Measurements from ENCODE around the gene AHCTF1. TPM values are rescaled to one million over a fixed set of nuclear protein-coding genes. Genes with fewer than 3 reads are reported as not detected.
"Not testable (repeated sequence)": the region's sequence is repeated elsewhere in the genome, so short reads cannot be mapped to it uniquely, and the experiment has no call there.

Gene AHCTF1
- total RNA-seq, 1 donor from 2014 or later, result 47.9 TPM

DNA sequence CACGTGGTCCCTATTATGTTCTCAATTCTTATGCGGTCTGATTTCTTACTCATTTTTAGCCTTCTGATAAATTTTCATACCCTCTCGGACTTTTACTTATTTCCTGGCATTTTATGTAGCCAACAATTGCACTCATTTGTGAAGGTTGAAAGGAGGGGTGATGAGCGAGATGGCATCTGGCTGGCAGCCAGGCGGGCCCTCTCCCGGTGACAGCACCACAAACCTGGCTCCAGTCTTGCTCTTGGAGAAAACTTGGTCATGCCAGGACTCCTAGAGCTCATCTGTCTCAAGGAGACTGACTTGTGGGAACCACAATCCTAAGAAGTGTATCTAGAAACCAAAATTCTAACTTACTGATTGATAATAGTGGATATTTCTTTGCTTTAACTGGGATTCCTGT lies 14.6 kb upstream of the AHCTF1 start:
- Mint-ChIP-seq H3K9me3 (peaks cover 3% of the 10 kb centered on the region), H3K4me3 (no peak overlapping the region), H3K4me1 (no peaks in the 10 kb centered on the region), H3K36me3 (ENCODE audit: low read depth) (no peaks in the 10 kb centered on the region), H3K27ac (no peak overlapping the region), H3K27me3 (no peaks in the 10 kb centered on the region)
- no peak for DNase-seq
- intact Hi-C loops (cut with micrococcal nuclease), result no loop called here

DNA sequence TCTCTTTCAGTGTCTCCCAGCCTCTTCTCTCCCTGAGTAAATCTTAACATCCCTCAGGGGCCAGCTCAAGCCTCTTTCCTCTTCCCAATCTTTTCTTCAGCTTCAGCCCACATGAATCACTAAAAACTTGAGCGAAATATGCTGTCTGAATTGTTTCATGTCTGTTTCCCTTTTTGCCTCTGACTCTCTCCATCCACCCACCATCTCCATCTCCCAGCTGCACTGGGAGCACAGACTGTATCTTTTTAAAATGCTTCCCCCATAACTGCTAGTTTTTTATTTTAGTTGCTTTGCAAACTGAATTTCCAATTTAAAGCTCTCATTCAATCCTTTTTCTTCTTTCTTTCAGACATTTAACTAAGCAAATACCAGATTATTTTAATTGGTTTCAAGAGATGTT lies 3.0 kb upstream of the AHCTF1 start:
- H3K9me3 Mint-ChIP-seq, result no peaks in the 10 kb centered on the region
- H3K27me3 Mint-ChIP-seq, result peaks cover 4% of the 10 kb centered on the region
- no peak overlapping the region for H3K27ac Mint-ChIP-seq
- DNase-seq, result no peak
- H3K4me3 Mint-ChIP-seq, result no peak overlapping the region
- peaks cover 12% of the 10 kb centered on the region for H3K4me1 Mint-ChIP-seq
- intact Hi-C loops (cut with micrococcal nuclease), result loop anchor here (5.0 to 10.0 kb wide), 4 partner anchors 42 to 1893 kb away; partner anchors contain the start of genes SH3BP5L, ZNF124 and ZNF496
- peaks cover 6% of the 10 kb centered on the region for H3K36me3 Mint-ChIP-seq (ENCODE audit: low read depth)

DNA sequence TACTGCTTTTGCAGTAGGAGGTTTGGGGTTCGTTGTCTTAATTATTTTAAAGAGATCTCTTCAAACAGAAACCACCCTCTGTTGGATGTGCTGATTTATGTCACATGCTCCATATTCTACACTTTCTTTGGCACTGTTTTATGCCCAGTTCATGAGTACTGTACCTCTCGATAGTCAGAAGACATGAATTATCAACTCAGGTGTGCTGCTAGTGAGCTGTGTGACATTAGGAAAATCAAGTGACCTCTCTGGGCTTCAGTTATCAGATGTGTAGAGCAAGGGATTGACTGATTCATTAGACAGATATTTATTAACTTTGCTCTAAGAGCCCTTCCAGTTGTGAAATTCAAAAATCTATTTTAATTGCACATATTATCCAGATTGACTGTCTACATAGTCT lies 2.1 kb upstream of the AHCTF1 start:
- H3K27ac Mint-ChIP-seq, result no peak overlapping the region
- peaks cover 17% of the 10 kb centered on the region for H3K4me1 Mint-ChIP-seq
- peaks cover 10% of the 10 kb centered on the region for H3K36me3 Mint-ChIP-seq (ENCODE audit: low read depth)
- H3K9me3 Mint-ChIP-seq, result no peaks in the 10 kb centered on the region
- no peak overlapping the region for H3K4me3 Mint-ChIP-seq
- intact Hi-C loops (cut with micrococcal nuclease), result loop anchor here (2.0 to 10.0 kb wide), 6 partner anchors 42 to 1893 kb away; partner anchors contain the start of genes SH3BP5L, ZNF124, ZNF496 and ZNF670
- H3K27me3 Mint-ChIP-seq, result peaks cover 4% of the 10 kb centered on the region
- no peak for DNase-seq

DNA sequence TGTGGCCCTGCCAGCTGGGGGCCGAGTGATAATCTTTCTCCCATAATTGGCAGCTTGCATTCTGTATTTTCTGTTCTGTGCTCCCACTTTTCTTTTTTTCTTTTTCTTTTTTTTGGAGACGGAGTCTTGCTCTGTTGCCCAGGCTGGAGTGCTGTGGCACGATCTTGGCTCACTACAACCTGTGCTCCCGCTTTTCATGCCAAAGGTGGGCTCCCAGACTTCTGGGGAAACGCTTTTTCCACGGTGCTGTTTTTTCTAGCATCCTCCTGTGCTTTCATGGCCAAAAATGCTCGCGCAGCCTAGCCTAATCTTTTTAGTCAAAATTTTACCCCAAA lies 585 bp upstream of the AHCTF1 start:
- DNase-seq, result no peak
- intact Hi-C loops (cut with micrococcal nuclease), result loop anchor here (1.0 to 10.0 kb wide), 8 partner anchors 40 to 1895 kb away; partner anchors contain the start of genes SCCPDH, SH3BP5L, ZNF124 and ZNF496
- H3K4me3 Mint-ChIP-seq, result peak overlapping the region; percentile 94
- peak overlapping the region; percentile 96 for H3K27ac Mint-ChIP-seq
- peaks cover 21% of the 10 kb centered on the region for H3K4me1 Mint-ChIP-seq
- H3K9me3 Mint-ChIP-seq, result no peaks in the 10 kb centered on the region
- H3K36me3 Mint-ChIP-seq (ENCODE audit: low read depth), result peaks cover 21% of the 10 kb centered on the region
- peaks cover 4% of the 10 kb centered on the region for H3K27me3 Mint-ChIP-seq

DNA sequence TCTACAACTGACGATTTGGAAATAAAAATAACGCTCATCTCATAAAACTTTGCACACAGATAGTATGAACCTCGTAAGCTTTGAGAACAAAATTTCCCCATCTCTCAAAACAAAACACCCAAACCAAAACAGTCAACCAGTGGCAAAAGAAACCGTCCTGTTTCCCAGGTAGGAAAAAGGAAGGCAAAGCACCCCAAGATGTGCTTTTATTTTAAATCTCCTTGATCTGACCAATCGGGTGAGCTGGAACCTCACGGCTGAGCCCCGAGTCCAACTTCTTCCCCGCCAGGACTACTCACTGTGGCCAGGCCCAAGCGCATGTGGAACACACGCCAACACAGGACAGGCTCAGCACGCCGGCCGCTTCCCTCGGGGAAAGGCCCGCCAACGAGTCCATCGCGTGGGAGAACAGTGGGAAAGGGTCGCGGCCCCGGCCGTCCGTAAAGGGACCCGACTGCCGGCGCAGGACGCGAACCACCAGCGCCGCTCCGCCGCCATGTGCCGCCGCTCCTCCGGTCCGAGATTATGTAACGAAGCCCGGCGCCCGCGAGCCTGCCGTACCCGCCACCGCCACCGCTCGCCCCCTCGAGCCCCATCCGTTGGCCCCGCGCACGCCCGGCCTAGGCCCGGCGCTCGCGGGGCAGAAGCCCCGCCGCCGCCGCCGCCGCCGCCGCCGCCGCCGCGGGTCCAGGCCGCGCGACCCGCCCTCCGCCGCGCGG lies 759 bp downstream of the AHCTF1 start:
- peaks cover 35% of the 10 kb centered on the region for H3K36me3 Mint-ChIP-seq (ENCODE audit: low read depth)
- intact Hi-C loops (cut with micrococcal nuclease), result loop anchor here (1.0 to 10.0 kb wide), 5 partner anchors 39 to 1896 kb away; partner anchors contain the start of genes CNST, SH3BP5L, TFB2M and ZNF124
- H3K4me3 Mint-ChIP-seq, result peak overlapping the region; percentile 88

DNA sequence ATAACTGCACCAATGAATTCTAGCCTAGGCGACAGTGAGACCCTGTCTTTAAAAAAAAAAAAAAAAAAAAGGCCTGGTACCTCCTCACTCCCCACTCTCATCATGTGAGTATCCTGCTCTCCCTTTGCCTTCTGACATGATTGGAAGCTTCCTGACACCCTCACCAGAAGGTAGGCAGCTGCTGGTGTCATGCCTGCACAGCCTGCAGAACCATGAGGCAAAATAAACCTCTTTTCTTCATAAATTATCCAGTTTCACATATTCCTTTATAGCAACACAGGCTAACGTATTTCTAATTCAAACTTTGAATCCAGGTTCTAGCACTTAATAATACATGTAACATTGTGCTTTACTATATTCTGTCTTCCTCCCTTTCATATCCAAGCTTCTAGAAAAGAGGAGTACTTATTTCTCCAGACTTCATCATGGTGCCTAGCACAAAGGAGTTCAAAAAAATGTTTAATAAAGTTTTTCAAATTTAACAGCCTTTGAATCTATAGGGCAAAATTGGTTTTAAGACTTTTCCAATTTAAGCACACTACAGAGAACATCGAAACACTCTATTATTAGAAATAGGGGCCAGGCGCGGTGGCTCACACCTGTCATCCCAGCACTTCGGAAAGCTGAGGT lies 5.6 kb downstream of the AHCTF1 start:
- H3K4me3 Mint-ChIP-seq, result no peak overlapping the region
- no peaks in the 10 kb centered on the region for H3K9me3 Mint-ChIP-seq
- DNase-seq, result no peak
- H3K4me1 Mint-ChIP-seq, result peaks cover 31% of the 10 kb centered on the region
- peaks cover 51% of the 10 kb centered on the region for H3K36me3 Mint-ChIP-seq (ENCODE audit: low read depth)
- no peaks in the 10 kb centered on the region for H3K27me3 Mint-ChIP-seq
- intact Hi-C loops (cut with micrococcal nuclease), result no loop called here
- no peak overlapping the region for H3K27ac Mint-ChIP-seq

More for the DNA sequence above, 759 bp downstream of the AHCTF1 start:
- peaks cover 4% of the 10 kb centered on the region for H3K27me3 Mint-ChIP-seq
- peaks cover 23% of the 10 kb centered on the region for H3K4me1 Mint-ChIP-seq
- peak; percentile 85 for DNase-seq
- peak overlapping the region; percentile 89 for H3K27ac Mint-ChIP-seq
- H3K9me3 Mint-ChIP-seq, result no peaks in the 10 kb centered on the region

DNA sequence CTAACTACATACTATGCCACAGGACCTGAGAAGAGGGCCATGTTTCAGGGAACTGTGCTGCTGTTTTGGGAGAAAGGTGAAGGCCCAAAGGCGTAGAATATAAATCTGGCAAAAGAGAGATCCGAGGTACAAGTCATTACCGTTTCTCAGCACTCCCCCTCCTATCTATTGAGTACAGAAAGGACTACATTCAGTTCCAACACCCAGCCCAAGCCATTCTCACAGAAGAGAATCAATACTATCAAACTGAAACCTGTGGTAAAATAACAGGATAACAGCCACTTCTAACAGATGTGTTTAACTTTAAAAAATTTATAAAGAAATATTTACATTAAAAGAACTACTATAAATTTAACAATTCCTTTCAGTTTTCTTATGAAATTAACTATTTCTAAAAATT lies 7.8 kb downstream of the AHCTF1 start:
- intact Hi-C loops (cut with micrococcal nuclease), result no loop called here
- H3K4me3 Mint-ChIP-seq, result no peak overlapping the region
- no peaks in the 10 kb centered on the region for H3K9me3 Mint-ChIP-seq
- DNase-seq, result no peak
- H3K36me3 Mint-ChIP-seq (ENCODE audit: low read depth), result peaks cover 47% of the 10 kb centered on the region
- H3K27me3 Mint-ChIP-seq, result no peaks in the 10 kb centered on the region
- peaks cover 22% of the 10 kb centered on the region for H3K4me1 Mint-ChIP-seq
- H3K27ac Mint-ChIP-seq, result no peak overlapping the region

DNA sequence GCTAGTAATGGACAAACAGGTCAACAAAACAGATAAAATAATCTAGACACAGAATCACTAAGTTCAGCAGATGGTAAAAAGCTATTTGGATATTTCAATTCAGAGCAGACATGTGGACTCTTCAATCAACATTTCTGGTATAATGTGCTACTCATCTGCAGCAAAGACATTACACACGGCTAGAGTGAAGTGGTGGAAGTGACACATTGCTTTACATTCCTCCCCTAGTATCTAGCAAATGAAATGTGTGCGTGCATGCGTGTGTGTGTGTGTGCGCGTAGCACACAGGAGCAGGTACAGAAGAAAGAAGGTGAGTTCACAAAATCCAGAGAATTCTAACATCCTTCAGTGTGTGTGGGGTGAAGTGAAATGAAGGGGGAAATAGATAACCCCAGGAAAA lies 8.3 kb downstream of the AHCTF1 start:
- H3K4me1 Mint-ChIP-seq, result peaks cover 18% of the 10 kb centered on the region
- intact Hi-C loops (cut with micrococcal nuclease), result no loop called here
- H3K4me3 Mint-ChIP-seq, result no peak overlapping the region
- no peak for DNase-seq
- H3K36me3 Mint-ChIP-seq (ENCODE audit: low read depth), result peaks cover 44% of the 10 kb centered on the region
- H3K9me3 Mint-ChIP-seq, result no peaks in the 10 kb centered on the region
- H3K27me3 Mint-ChIP-seq, result no peaks in the 10 kb centered on the region
- H3K27ac Mint-ChIP-seq, result no peak overlapping the region

DNA sequence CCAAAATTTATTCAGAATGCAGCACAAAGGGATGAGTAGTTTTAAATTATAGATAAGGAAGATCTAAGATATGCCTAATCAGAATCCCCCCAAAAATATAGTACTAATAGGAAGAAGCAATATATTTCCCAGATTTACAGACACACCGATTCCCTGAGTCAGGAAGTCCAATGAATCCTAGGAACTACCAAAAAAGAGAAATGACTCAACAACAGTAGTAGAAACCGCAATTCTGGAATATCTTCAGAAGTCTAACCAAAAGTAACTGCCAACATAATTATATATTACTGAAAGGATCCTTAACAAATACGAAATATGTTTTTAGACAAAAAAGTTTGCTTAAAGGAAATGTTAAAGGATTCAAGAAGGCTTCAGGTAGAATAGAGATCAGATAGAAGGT lies 10.3 kb downstream of the AHCTF1 start:
- peaks cover 42% of the 10 kb centered on the region for H3K36me3 Mint-ChIP-seq (ENCODE audit: low read depth)
- no peaks in the 10 kb centered on the region for H3K9me3 Mint-ChIP-seq
- no peak for DNase-seq
- H3K4me1 Mint-ChIP-seq, result peaks cover 20% of the 10 kb centered on the region
- no peak overlapping the region for H3K4me3 Mint-ChIP-seq
- H3K27me3 Mint-ChIP-seq, result no peaks in the 10 kb centered on the region
- no peak overlapping the region for H3K27ac Mint-ChIP-seq
- intact Hi-C loops (cut with micrococcal nuclease), result no loop called here

DNA sequence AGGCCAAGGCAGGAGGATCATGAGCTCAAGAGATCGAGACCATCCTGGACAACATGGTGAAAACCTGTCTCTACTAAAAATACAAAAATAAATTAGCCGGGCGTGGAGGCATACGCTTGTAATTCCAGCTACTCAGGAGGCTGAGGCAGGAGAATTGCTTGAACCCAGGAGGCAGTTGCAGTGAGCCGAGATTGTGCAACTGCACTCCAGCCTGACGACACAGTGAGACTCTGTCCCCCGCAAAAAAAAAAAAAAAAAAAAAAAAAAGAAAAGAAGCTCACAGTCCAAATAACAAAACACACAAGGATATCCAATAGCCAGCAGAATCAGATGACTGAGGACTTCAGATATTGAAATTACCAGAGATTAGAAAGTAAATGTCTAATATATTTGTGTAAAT lies 11.8 kb downstream of the AHCTF1 start:
- intact Hi-C loops (cut with micrococcal nuclease), result no loop called here
- DNase-seq, result no peak
- peaks cover 34% of the 10 kb centered on the region for H3K36me3 Mint-ChIP-seq (ENCODE audit: low read depth)
- no peak overlapping the region for H3K4me3 Mint-ChIP-seq
- peaks cover 17% of the 10 kb centered on the region for H3K4me1 Mint-ChIP-seq
- no peak overlapping the region for H3K27ac Mint-ChIP-seq
- H3K9me3 Mint-ChIP-seq, result no peaks in the 10 kb centered on the region
- no peaks in the 10 kb centered on the region for H3K27me3 Mint-ChIP-seq

DNA sequence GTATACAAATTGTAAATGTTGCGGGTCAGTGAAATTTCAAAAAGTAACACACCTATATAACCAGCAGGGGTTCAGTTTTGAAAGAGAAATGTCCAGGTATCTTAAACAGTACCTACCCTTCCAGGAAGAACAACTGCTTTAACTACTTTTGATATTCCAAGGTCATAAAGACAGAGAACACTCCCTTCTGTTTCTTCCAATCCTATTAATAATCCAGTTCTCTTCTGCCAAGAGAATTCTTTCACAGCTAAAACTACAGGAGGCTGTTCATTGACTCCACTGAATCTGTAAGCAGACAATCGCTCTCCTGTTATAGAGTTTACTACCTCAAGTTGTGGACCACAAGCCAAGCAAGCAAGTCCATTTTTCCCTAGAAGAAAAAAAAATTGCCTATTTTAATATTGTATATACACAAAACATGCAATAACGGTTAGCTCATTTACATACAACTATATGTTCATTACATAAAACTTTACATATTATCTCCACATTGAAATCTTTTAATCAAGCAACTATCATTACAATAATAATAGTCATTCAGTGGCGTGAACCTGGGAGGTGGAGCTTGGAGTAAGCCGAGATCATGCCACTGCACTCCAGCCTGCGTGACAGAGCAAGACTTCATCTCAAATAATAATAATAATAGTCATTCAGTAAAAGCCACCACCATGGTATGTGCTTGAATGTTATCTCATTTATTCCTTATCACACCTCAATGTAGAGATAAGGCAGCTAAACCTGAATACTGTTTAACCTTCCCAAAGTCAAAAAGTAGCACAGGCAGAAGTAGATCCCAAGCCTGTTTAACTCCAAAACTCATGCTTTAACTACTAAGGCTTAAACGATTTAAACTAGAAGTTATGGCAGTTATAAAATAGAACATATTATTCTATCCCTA lies 15.5 kb downstream of the AHCTF1 start:
- intact Hi-C loops (cut with micrococcal nuclease); H3K4me1 Mint-ChIP-seq; H3K27me3 Mint-ChIP-seq; H3K9me3 Mint-ChIP-seq; H3K27ac Mint-ChIP-seq; H3K4me3 Mint-ChIP-seq; DNase-seq: not testable (repeated sequence)
- H3K36me3 Mint-ChIP-seq (ENCODE audit: low read depth), result peaks cover 35% of the 10 kb centered on the region

DNA sequence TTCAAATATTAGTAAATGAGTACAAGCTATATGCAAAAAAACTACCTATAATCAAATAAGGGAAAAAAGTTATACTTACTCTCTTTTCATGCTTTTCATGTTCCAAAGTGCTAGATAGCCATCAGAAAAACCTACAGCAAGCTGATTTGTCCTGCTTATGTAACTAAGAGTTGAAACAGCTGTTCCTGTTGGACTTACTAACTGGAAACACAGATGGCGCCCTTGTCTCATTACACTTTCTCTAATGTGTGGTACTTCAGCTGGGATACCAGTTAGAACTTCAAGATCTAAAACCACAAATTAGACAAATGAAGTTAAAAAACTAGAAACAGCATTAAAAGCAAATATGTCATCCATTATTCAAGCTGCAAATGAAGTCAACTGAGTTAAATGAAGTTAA lies 24.3 kb downstream of the AHCTF1 start:
- peak; percentile 74 for DNase-seq
- peaks cover 2% of the 10 kb centered on the region for H3K4me1 Mint-ChIP-seq

DNA sequence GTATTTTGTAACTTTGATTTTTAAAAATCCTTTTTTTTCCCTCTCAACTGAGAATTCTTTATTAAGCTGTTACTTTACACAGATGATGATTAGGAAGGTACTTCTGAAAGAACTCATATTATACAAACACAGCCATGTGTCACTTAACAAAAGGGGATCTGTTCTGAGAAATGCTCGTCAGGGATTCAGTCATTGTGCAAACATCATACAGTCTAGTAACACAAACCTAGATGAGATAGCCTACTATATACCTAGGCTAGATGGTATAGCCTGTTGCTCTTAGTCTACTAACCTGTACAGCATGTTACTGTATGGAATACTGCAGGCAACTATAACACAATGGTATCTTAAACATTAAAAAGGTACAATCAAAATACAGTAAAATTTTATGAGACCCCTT lies 24.9 kb downstream of the AHCTF1 start:
- H3K27me3 Mint-ChIP-seq, result no peaks in the 10 kb centered on the region
- intact Hi-C loops (cut with micrococcal nuclease), result no loop called here
- H3K4me1 Mint-ChIP-seq, result peaks cover 4% of the 10 kb centered on the region
- H3K36me3 Mint-ChIP-seq (ENCODE audit: low read depth), result peaks cover 55% of the 10 kb centered on the region
- no peak overlapping the region for H3K4me3 Mint-ChIP-seq
- no peak for DNase-seq
- H3K27ac Mint-ChIP-seq, result no peak overlapping the region
- no peaks in the 10 kb centered on the region for H3K9me3 Mint-ChIP-seq

More for the DNA sequence above, 24.3 kb downstream of the AHCTF1 start:
- intact Hi-C loops (cut with micrococcal nuclease), result no loop called here
- no peak overlapping the region for H3K27ac Mint-ChIP-seq
- no peaks in the 10 kb centered on the region for H3K27me3 Mint-ChIP-seq
- no peak overlapping the region for H3K4me3 Mint-ChIP-seq
- peaks cover 51% of the 10 kb centered on the region for H3K36me3 Mint-ChIP-seq (ENCODE audit: low read depth)
- no peaks in the 10 kb centered on the region for H3K9me3 Mint-ChIP-seq

DNA sequence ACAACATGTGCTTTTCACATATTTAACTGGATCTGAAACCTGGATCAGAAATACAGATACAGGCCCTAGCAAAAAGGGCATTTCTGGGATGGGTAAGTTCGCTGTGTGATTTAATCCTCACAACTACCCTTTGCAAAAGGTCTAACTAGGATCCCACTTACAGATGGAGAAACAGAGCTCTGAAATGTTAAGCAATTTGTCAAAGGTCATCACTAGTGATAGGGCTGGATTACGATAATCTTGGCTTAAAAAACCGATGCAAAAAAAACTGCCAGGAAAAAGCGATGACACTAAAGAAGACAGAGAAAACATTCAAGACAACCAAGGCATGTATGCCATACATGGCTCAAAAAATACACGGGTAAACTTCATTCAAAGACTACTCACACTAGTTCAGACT lies 29.9 kb downstream of the AHCTF1 start:
- Mint-ChIP-seq H3K27me3 (no peaks in the 10 kb centered on the region), H3K4me1 (peaks cover 3% of the 10 kb centered on the region), H3K36me3 (ENCODE audit: low read depth) (peaks cover 66% of the 10 kb centered on the region), H3K9me3 (no peaks in the 10 kb centered on the region), H3K27ac (no peak overlapping the region), H3K4me3 (no peak overlapping the region)
- no peak for DNase-seq
- intact Hi-C loops (cut with micrococcal nuclease), result no loop called here

All from activated CD4-positive, alpha-beta T cell treated with anti-CD3 and anti-CD28 coated beads, Interleukin-2, amount 10 ng/mL, durations not matched to agents 24 days and 14 days (primary cell).